Right atrium auricular region (tissue), 2 donors: ENCODE measurements around the gene RASGRP4. TPM values are rescaled to one million over a fixed set of nuclear protein-coding genes. Genes with fewer than 3 reads are reported as not detected.
"Not testable (repeated sequence)": the region's sequence is repeated elsewhere in the genome, so short reads cannot be mapped to it uniquely, and the experiment has no call there.

Source experiments
- DNase-seq: peaks from one replicate; pipeline ENCODE4 v3.0.0-alpha.2; 2019; ENCODE audit warnings: low spot score
- H3K27ac ChIP-seq, 2 donors: fragments of 200-600 bp; sonication (generic); 1 replicate in 1 of 2; 2 replicates in 1 of 2; pipeline ENCODE4 v1.5.1; 2016 to 2019
- H3K27me3 ChIP-seq, 2 donors: fragments of 200-600 bp; sonication (generic); one replicate each; pipeline versions ENCODE4 v1.5.1 to v1.6.0; 2017 to 2019
- H3K36me3 ChIP-seq: fragments of 200-600 bp; sonication (generic); one replicate; pipeline ENCODE4 v1.5.1; 2016
- H3K4me1 ChIP-seq, 2 donors: fragments of 200-600 bp; sonication (generic); one replicate each; pipeline versions ENCODE4 v1.5.1 to v1.6.0; 2017 to 2019
- H3K4me3 ChIP-seq, 2 donors: fragments of 200-600 bp; sonication (generic); 1 replicate in 1 of 2; 2 replicates in 1 of 2; pipeline ENCODE4 v1.5.1; 2017 to 2019; ENCODE audit warnings: mild to moderate bottlenecking in 1 of 2, moderate library complexity in 1 of 2
- H3K9me3 ChIP-seq, 2 donors: fragments of 200-600 bp; sonication (generic); one replicate each; pipeline ENCODE4 v1.5.1; 2019
- CTCF ChIP-seq, 2 donors: fragments of 200-600 bp; sonication (generic); IDR thresholded peaks; one replicate each; pipeline ENCODE4 v1.5.1; 2019; ENCODE audit warnings: antibody characterized with exemption in 2 of 2
- total RNA-seq, 2 donors: library from RNA; depleted of rRNA; stranded (reverse); fragments of >200 nt; gene quantifications; one replicate each; pipeline ENCODE4 v1.1.0, GENCODE V29; 2016

Gene RASGRP4
- total RNA-seq, result 1 to 10 TPM; 1.1 to 2.9 TPM

- no peak for TF ChIP-seq CTCF (IDR thresholded peaks at IDR 0.05)
- Histone ChIP-seq H3K36me3 (no peaks in the 10 kb centered on the region), H3K9me3 (no peaks in the 10 kb centered on the region), H3K4me1 (no peaks in the 10 kb centered on the region), H3K4me3 (peak within 1 kb of the TSS in 1 of 2 donors; percentile 23), H3K27me3 (no peaks in the 10 kb centered on the region), H3K27ac (no peak within 1 kb of the TSS)
- DNase-seq, result no peak
These were observed at the start of gene RASGRP4 for GRCh38 chr19:38425810-38426466. Gene RASGRP4 (minus strand): TSS chr19:38426219. CDS start chr19:38426091, 128 bp downstream.

GRCh38 chr19:38475176-38475575 lies 49.2 kb upstream of the RASGRP4 start:
- no peaks in the 10 kb centered on the region for H3K27me3 ChIP-seq

GRCh38 chr19:38473201-38473600 lies 47.2 kb upstream of the RASGRP4 start:
- TF ChIP-seq CTCF (IDR thresholded peaks at IDR 0.05), result no peak
- no peak overlapping the region for H3K27ac ChIP-seq
- H3K4me1 ChIP-seq, result no peaks in the 10 kb centered on the region
- no peaks in the 10 kb centered on the region for H3K9me3 ChIP-seq
- H3K27me3 ChIP-seq, result no peaks in the 10 kb centered on the region
- no peaks in the 10 kb centered on the region for H3K36me3 ChIP-seq
- no peak for DNase-seq
- no peak overlapping the region for H3K4me3 ChIP-seq

More at GRCh38 chr19:38475176-38475575, 49.2 kb upstream of the RASGRP4 start:
- Histone ChIP-seq H3K36me3 (no peaks in the 10 kb centered on the region), H3K9me3 (no peaks in the 10 kb centered on the region), H3K4me3 (no peak overlapping the region), H3K4me1 (no peaks in the 10 kb centered on the region), H3K27ac (no peak overlapping the region)
- no peak for TF ChIP-seq CTCF (IDR thresholded peaks at IDR 0.05)
- no peak for DNase-seq

- not testable (repeated sequence) for H3K9me3 ChIP-seq, DNase-seq, H3K4me1 ChIP-seq, H3K27me3 ChIP-seq, H3K27ac ChIP-seq, H3K36me3 ChIP-seq, H3K4me3 ChIP-seq
These were observed 46.7 kb upstream of the RASGRP4 start for GRCh38 chr19:38472725-38473124.

- Histone ChIP-seq H3K4me1 (no peaks in the 10 kb centered on the region), H3K4me3 (no peak overlapping the region), H3K36me3 (no peaks in the 10 kb centered on the region), H3K27ac (no peak overlapping the region), H3K9me3 (no peaks in the 10 kb centered on the region), H3K27me3 (no peaks in the 10 kb centered on the region)
- no peak for DNase-seq
- no peak for TF ChIP-seq CTCF (IDR thresholded peaks at IDR 0.05)
These were observed 44.9 kb upstream of the RASGRP4 start for GRCh38 chr19:38470788-38471480.

- H3K27ac ChIP-seq, result no peak overlapping the region
- no peak overlapping the region for H3K4me3 ChIP-seq
- no peak for DNase-seq
- no peaks in the 10 kb centered on the region for H3K4me1 ChIP-seq
- no peaks in the 10 kb centered on the region for H3K9me3 ChIP-seq
- no peak for TF ChIP-seq CTCF (IDR thresholded peaks at IDR 0.05)
- H3K36me3 ChIP-seq, result no peaks in the 10 kb centered on the region
- H3K27me3 ChIP-seq, result no peaks in the 10 kb centered on the region
These were observed 43.1 kb upstream of the RASGRP4 start for GRCh38 chr19:38469151-38469550.
